Measurements from ENCODE around the gene CYB5R2.
"Not testable (repeated sequence)": the region's sequence is repeated elsewhere in the genome, so short reads cannot be mapped to it uniquely, and the experiment has no call there.

CYB5R2 gene

GRCh38 chr11:7670641-7671040 lies 2.7 kb downstream of the CYB5R2 start:
- FAIRE-seq (peak; percentile 73), DNase-seq (ENCODE audit: insufficient read length, low spot score) (no peak)

- DNase-seq (ENCODE audit: insufficient read length, low spot score) (no peak), FAIRE-seq (no peak)
These were observed 4.4 kb downstream of the CYB5R2 start for GRCh38 chr11:7668911-7669310.

- DNase-seq (ENCODE audit: insufficient read length, low spot score) (no peak), FAIRE-seq (no peak)
These were observed 4.8 kb downstream of the CYB5R2 start for GRCh38 chr11:7668464-7668863.

- FAIRE-seq: no peak
- DNase-seq (ENCODE audit: insufficient read length, low spot score): no peak
These were observed 5.8 kb downstream of the CYB5R2 start for GRCh38 chr11:7667460-7667859.

GRCh38 chr11:7666292-7666866 lies 6.9 kb downstream of the CYB5R2 start:
- DNase-seq (ENCODE audit: insufficient read length, low spot score) (no peak), FAIRE-seq (no peak)

GRCh38 chr11:7665473-7666291 lies 7.6 kb downstream of the CYB5R2 start:
- DNase-seq (ENCODE audit: insufficient read length, low spot score) (peak; percentile 85), FAIRE-seq (peak; percentile 95)

- no peak for DNase-seq (ENCODE audit: insufficient read length, low spot score)
These were observed 8.4 kb downstream of the CYB5R2 start for GRCh38 chr11:7664867-7665266.

GRCh38 chr11:7663531-7663930 lies 9.8 kb downstream of the CYB5R2 start:
- FAIRE-seq; DNase-seq (ENCODE audit: insufficient read length, low spot score): not testable (repeated sequence)

More at GRCh38 chr11:7664867-7665266, 8.4 kb downstream of the CYB5R2 start:
- FAIRE-seq: no peak

GRCh38 chr11:7657306-7658025 lies 15.8 kb downstream of the CYB5R2 start:
- no peak for FAIRE-seq

GRCh38 chr11:7656704-7657103 lies 16.6 kb downstream of the CYB5R2 start:
- FAIRE-seq: no peak
- no peak for DNase-seq (ENCODE audit: insufficient read length, low spot score)

More at GRCh38 chr11:7657306-7658025, 15.8 kb downstream of the CYB5R2 start:
- no peak for DNase-seq (ENCODE audit: insufficient read length, low spot score)

- DNase-seq (ENCODE audit: insufficient read length, low spot score): no peak
- no peak for FAIRE-seq
These were observed 17.8 kb downstream of the CYB5R2 start for GRCh38 chr11:7655253-7656217.

- no peak for DNase-seq (ENCODE audit: insufficient read length, low spot score)
- no peak for FAIRE-seq
These were observed 19.1 kb downstream of the CYB5R2 start for GRCh38 chr11:7654195-7654705.

GRCh38 chr11:7651700-7652099 lies 21.6 kb downstream of the CYB5R2 start:
- no peak for FAIRE-seq
- no peak for DNase-seq (ENCODE audit: insufficient read length, low spot score)

GRCh38 chr11:7651140-7651551 lies 22.2 kb downstream of the CYB5R2 start:
- DNase-seq (ENCODE audit: insufficient read length, low spot score): no peak
- FAIRE-seq: no peak

- DNase-seq (ENCODE audit: insufficient read length, low spot score) (no peak), FAIRE-seq (no peak)
These were observed 25.0 kb downstream of the CYB5R2 start for GRCh38 chr11:7648264-7648663.

GRCh38 chr11:7646866-7647265 lies 26.4 kb downstream of the CYB5R2 start:
- FAIRE-seq (no peak), DNase-seq (ENCODE audit: insufficient read length, low spot score) (no peak)

GRCh38 chr11:7645206-7645605 lies 28.1 kb downstream of the CYB5R2 start:
- DNase-seq (ENCODE audit: insufficient read length, low spot score): no peak
- no peak for FAIRE-seq

GRCh38 chr11:7643314-7643713 lies 30.0 kb downstream of the CYB5R2 start:
- no peak for FAIRE-seq

GRCh38 chr11:7642747-7643146 lies 30.6 kb downstream of the CYB5R2 start:
- FAIRE-seq (no peak), DNase-seq (ENCODE audit: insufficient read length, low spot score) (no peak)

More at GRCh38 chr11:7643314-7643713, 30.0 kb downstream of the CYB5R2 start:
- DNase-seq (ENCODE audit: insufficient read length, low spot score): no peak

- FAIRE-seq (no peak), DNase-seq (ENCODE audit: insufficient read length, low spot score) (no peak)
These were observed 32.5 kb downstream of the CYB5R2 start for GRCh38 chr11:7640816-7641215.

All from GM19239 (cell line).